Measurements from ENCODE around the gene TMEM267.
"Not testable (repeated sequence)": the region's sequence is repeated elsewhere in the genome, so short reads cannot be mapped to it uniquely, and the experiment has no call there.

TMEM267 gene

GRCh38 chr5:43402524-43403066 is 81.1 kb downstream of the TMEM267 start:
- DNase-seq: not testable (repeated sequence)

GRCh38 chr5:43401827-43402226 is 81.8 kb downstream of the TMEM267 start:
- no peak for DNase-seq

GRCh38 chr5:43400082-43400481 is 83.6 kb downstream of the TMEM267 start:
- DNase-seq: no peak

- no peak for DNase-seq
These were observed 86.8 kb downstream of the TMEM267 start for GRCh38 chr5:43396762-43397304.
